Stimulated activated CD8-positive, alpha-beta memory T cell treated with anti-CD3 and anti-CD28 coated beads, Interleukin-2, amount 100 ng/mL, for 48 hours (primary cell): ENCODE data around the gene TM9SF4.

ENCODE experiments used
- DNase-seq, 2 donors: peaks; one replicate each; pipeline ENCODE4 v3.0.0-alpha.2; 2020; ENCODE audit warnings: low read depth in 2 of 2

TM9SF4 gene

GRCh38 chr20:32109392-32110172, at the start of gene TM9SF4:
Gene TM9SF4 (plus strand): TSS chr20:32109714. CDS start chr20:32109741, 27 bp downstream.
- peak; percentile 79 to 82 for DNase-seq

- DNase-seq, result no peak
Observed at GRCh38 chr20:32062776-32063170, 46.7 kb upstream of the TM9SF4 start.

- no peak for DNase-seq
Observed at GRCh38 chr20:32063695-32064094, 45.8 kb upstream of the TM9SF4 start.

- DNase-seq, result no peak
Observed at GRCh38 chr20:32064667-32065066, 44.8 kb upstream of the TM9SF4 start.

- no peak for DNase-seq
Observed at GRCh38 chr20:32067234-32067821, 42.2 kb upstream of the TM9SF4 start.

GRCh38 chr20:32068174-32068573, 41.3 kb upstream of the TM9SF4 start:
- no peak for DNase-seq

GRCh38 chr20:32069711-32070110, 39.8 kb upstream of the TM9SF4 start:
- DNase-seq, result no peak

- DNase-seq, result no peak
Observed at GRCh38 chr20:32070282-32070681, 39.2 kb upstream of the TM9SF4 start.

- no peak for DNase-seq
Observed at GRCh38 chr20:32070690-32071213, 38.8 kb upstream of the TM9SF4 start.

- DNase-seq, result no peak
Observed at GRCh38 chr20:32071395-32072167, 37.9 kb upstream of the TM9SF4 start.

GRCh38 chr20:32072168-32072750, 37.3 kb upstream of the TM9SF4 start:
- no peak for DNase-seq

- no peak for DNase-seq
Observed at GRCh38 chr20:32075534-32075933, 34.0 kb upstream of the TM9SF4 start.

- no peak for DNase-seq
Observed at GRCh38 chr20:32077190-32077589, 32.3 kb upstream of the TM9SF4 start.

GRCh38 chr20:32078322-32078721, 31.2 kb upstream of the TM9SF4 start:
- DNase-seq, result no peak

GRCh38 chr20:32078791-32079190, 30.7 kb upstream of the TM9SF4 start:
- DNase-seq, result no peak

GRCh38 chr20:32079655-32080109, 29.8 kb upstream of the TM9SF4 start:
- DNase-seq, result no peak

- DNase-seq, result no peak
Observed at GRCh38 chr20:32080783-32081182, 28.7 kb upstream of the TM9SF4 start.

- DNase-seq, result no peak
Observed at GRCh38 chr20:32083469-32083868, 26.0 kb upstream of the TM9SF4 start.

- DNase-seq, result no peak
Observed at GRCh38 chr20:32087070-32087469, 22.4 kb upstream of the TM9SF4 start.

GRCh38 chr20:32088759-32089158, 20.8 kb upstream of the TM9SF4 start:
- no peak for DNase-seq

- DNase-seq, result no peak
Observed at GRCh38 chr20:32089637-32090362, 19.7 kb upstream of the TM9SF4 start.
